Measurements from ENCODE around the gene PKDREJ.

The PKDREJ gene

DNA sequence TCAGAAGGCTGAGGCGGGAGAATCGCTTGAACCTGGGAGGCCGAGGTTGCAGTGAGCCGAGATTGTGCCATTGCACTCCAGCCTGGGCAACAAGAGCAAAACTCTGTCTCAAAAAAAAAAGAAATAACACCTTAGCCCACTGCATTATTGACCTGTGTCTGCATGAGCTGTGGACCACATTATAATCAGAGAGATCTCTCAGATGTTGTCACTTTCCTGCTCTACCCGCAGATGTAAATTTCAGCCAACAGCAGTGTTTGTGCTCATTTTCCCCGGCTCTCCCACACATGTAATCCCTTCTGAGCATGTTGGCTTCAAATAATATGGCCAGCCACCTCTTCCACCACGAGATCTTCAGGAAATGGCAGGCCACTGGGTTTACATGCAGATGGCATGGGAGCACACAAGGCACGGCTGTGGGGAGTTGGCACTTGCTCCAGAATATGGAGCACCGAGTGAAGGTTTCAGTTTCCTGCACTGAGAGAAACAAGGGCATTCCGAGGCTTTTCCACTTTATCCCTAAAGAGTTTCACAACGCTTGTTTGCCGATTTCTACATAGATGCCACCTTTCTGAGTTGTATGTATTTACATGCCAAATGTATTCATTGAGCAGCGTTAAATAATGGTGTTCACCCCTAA, 32.8 kb downstream of the PKDREJ start:
- intact Hi-C loops (cut with micrococcal nuclease), result no loop called here
- Mint-ChIP-seq H3K9me3 (no peaks in the 10 kb centered on the region), H3K27me3 (no peaks in the 10 kb centered on the region), H3K4me3 (no peak overlapping the region), H3K27ac (no peak overlapping the region), H3K4me1 (ENCODE audit: low read depth) (peaks cover 6% of the 10 kb centered on the region), H3K36me3 (ENCODE audit: low read depth) (peaks cover 36% of the 10 kb centered on the region)

DNA sequence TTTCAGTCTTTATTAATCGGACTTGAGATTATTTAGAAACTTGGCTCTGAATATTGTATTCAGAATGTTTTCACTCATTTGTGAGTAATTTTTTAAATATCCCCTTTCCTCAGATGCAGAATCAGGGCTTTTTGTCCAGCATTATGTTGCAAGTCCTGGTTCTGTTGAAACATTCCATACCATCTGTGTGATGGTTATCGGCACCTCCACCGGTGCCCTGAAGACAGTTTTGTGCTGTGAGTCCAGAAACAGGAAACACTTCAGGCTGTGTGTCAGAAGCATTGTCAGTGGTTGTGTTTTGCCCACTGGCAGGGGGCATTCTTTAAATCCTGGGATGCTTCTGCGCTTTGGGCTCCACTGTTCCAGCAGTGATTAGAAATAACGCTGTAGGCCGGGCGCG, 33.4 kb downstream of the PKDREJ start:
- intact Hi-C loops (cut with micrococcal nuclease), result no loop called here
- peaks cover 6% of the 10 kb centered on the region for H3K4me1 Mint-ChIP-seq (ENCODE audit: low read depth)
- no peak overlapping the region for H3K27ac Mint-ChIP-seq
- H3K27me3 Mint-ChIP-seq, result no peaks in the 10 kb centered on the region
- no peaks in the 10 kb centered on the region for H3K9me3 Mint-ChIP-seq
- H3K36me3 Mint-ChIP-seq (ENCODE audit: low read depth), result peaks cover 36% of the 10 kb centered on the region
- H3K4me3 Mint-ChIP-seq, result no peak overlapping the region

DNA sequence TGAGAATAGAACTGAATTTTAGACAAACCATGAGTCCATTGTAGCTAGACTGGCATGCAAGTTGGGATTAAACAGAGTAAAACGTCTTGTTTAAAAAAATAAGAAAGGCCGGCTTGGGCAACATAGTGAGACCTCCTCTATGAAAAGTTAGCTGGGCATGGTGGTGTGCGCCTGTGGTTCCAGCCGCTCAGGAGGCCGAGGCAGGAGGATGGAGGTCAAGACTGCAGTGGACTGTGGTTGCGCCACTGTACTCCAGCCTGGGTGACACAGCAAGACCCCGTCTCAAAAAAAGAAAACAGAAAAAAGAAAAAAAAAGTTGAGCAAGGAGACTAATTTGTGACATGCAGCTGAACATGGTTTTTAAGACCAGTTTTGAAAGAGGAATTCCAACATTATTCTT, 36.6 kb downstream of the PKDREJ start:
- peaks cover 53% of the 10 kb centered on the region for H3K36me3 Mint-ChIP-seq (ENCODE audit: low read depth)
- no peaks in the 10 kb centered on the region for H3K4me1 Mint-ChIP-seq (ENCODE audit: low read depth)
- H3K9me3 Mint-ChIP-seq, result no peaks in the 10 kb centered on the region
- H3K27me3 Mint-ChIP-seq, result no peaks in the 10 kb centered on the region
- no peak overlapping the region for H3K4me3 Mint-ChIP-seq
- H3K27ac Mint-ChIP-seq, result no peak overlapping the region
- intact Hi-C loops (cut with micrococcal nuclease), result no loop called here

DNA sequence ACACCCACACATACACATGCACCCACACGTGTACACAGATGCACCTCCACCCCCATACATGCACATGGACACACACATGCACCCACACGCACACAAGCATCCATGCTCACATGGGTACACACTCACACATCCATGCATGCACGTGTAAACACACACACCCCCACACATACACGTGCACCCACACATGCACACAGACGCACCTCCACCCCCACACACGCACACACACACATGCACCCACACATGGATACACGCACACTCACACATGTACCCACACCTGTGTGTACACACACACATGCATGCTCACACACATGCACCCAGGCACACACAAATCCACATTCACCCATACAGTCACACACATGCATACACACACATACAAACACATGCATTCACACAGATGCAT, 37.5 kb downstream of the PKDREJ start:
- no peak overlapping the region for H3K27ac Mint-ChIP-seq
- no peaks in the 10 kb centered on the region for H3K27me3 Mint-ChIP-seq
- peaks cover 59% of the 10 kb centered on the region for H3K36me3 Mint-ChIP-seq (ENCODE audit: low read depth)
- H3K4me1 Mint-ChIP-seq (ENCODE audit: low read depth), result no peaks in the 10 kb centered on the region
- H3K9me3 Mint-ChIP-seq, result no peaks in the 10 kb centered on the region
- no peak overlapping the region for H3K4me3 Mint-ChIP-seq
- intact Hi-C loops (cut with micrococcal nuclease), result no loop called here

DNA sequence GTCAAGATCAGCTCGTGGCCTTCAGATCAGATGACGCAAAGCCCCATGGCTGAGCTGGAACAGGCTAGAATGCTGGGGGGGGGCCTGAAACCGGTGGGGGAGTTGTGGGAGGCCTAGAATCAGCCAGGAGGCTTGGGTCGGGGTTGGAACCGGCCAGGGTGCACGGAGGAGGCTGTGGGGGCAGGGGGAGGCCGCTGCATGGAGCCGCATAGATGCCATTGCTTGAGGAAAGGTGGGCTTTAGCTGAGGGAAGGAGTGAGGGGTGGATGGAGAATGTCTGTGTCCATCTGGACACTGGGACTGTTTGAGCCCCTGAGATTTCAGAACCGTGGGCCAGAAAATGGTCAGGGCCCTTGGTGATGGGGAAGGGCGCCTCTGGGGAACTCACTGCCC, 38.2 kb downstream of the PKDREJ start:
- H3K36me3 Mint-ChIP-seq (ENCODE audit: low read depth), result peaks cover 66% of the 10 kb centered on the region
- H3K27ac Mint-ChIP-seq, result no peak overlapping the region
- no peaks in the 10 kb centered on the region for H3K27me3 Mint-ChIP-seq
- H3K4me1 Mint-ChIP-seq (ENCODE audit: low read depth), result no peaks in the 10 kb centered on the region
- intact Hi-C loops (cut with micrococcal nuclease), result no loop called here
- H3K9me3 Mint-ChIP-seq, result no peaks in the 10 kb centered on the region
- no peak overlapping the region for H3K4me3 Mint-ChIP-seq

DNA sequence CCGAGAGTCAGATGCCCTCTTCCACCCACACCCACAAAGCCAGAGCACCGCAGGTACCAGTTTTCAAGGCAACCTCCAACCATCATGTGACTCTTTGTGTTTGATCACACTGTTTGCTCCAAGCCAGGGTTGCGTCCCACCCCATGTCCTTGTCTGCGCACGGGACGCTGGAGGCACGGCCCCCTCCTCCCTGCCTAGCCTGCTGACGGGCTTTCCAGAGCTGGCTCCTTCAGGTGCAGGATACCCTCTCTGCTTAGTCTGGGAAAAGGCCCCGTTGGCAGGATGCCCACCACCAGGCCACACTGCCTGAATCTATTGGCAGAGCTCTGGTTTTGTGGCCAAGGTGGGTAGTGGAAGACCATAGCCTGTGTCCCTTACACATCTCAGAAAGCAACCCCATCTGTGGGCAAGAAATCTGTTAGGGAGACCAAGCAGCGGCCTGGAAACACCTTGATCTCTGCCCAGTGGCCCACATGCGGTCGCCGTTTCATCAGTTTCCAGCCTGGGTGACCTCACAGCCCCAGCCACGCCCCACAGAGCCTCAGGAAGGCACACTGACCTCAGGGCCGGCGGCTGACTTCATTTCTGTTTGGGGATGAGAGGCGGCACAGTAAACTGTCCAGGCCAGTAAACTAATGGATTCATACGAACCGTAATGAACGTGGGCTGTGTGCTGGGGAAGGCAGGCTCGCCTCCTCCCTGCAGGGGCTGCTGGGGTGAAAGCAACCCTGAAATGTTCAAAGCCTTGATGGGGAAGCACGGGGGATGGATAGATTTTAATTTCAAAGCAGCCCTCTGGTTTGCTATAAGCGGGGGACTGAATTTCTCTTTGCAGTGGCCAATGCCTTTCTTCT, 38.9 kb downstream of the PKDREJ start:
- Mint-ChIP-seq H3K36me3 (ENCODE audit: low read depth) (peaks cover 72% of the 10 kb centered on the region), H3K4me1 (ENCODE audit: low read depth) (no peaks in the 10 kb centered on the region), H3K9me3 (no peaks in the 10 kb centered on the region), H3K4me3 (no peak overlapping the region), H3K27me3 (no peaks in the 10 kb centered on the region), H3K27ac (no peak overlapping the region)
- intact Hi-C loops (cut with micrococcal nuclease), result no loop called here

DNA sequence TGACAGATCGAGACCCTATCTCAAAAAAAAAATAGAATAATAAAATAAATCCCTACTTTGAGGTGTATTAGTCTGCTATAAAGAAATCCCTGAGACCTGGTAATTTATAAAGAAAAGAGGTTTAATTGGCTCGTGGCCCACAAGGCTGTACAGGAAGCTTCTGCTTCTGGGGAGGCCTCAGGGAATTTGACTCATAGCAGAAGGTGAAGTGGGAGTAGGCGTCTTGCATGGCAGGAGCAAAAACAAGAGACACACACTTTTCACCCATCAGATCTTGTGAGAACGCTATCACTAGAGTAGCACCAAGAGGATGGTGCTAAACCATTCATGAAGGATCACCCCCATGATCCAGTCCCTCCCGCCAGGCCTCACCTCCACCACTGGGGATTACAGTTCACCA, 42.2 kb downstream of the PKDREJ start:
- Mint-ChIP-seq H3K27me3 (no peaks in the 10 kb centered on the region), H3K4me1 (ENCODE audit: low read depth) (no peaks in the 10 kb centered on the region), H3K36me3 (ENCODE audit: low read depth) (peaks cover 93% of the 10 kb centered on the region), H3K27ac (no peak overlapping the region), H3K9me3 (no peaks in the 10 kb centered on the region), H3K4me3 (no peak overlapping the region)
- intact Hi-C loops (cut with micrococcal nuclease), result no loop called here

DNA sequence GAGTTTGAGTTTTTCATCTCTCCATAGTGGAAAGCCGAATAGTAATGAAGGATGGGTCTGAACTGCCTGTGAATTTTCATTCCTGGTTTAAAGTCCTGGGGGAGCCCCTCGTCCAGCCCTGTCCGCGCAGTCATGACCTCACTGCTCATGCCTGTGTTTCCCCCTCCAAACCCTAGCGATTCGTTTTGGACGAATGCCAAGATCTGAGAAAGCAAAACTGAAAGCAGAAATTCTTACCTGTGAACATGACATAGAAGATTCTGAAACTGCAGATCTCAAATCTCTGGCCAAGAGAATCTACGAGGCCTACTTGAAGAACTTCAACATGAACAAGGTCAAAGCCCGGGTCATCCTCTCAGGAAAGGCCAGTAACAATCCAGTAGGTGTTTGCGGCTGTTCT, 43.5 kb downstream of the PKDREJ start:
- no peak overlapping the region for H3K27ac Mint-ChIP-seq
- H3K27me3 Mint-ChIP-seq, result no peaks in the 10 kb centered on the region
- H3K4me1 Mint-ChIP-seq (ENCODE audit: low read depth), result no peaks in the 10 kb centered on the region
- no peaks in the 10 kb centered on the region for H3K9me3 Mint-ChIP-seq
- intact Hi-C loops (cut with micrococcal nuclease), result no loop called here
- peaks cover 93% of the 10 kb centered on the region for H3K36me3 Mint-ChIP-seq (ENCODE audit: low read depth)
- no peak overlapping the region for H3K4me3 Mint-ChIP-seq

DNA sequence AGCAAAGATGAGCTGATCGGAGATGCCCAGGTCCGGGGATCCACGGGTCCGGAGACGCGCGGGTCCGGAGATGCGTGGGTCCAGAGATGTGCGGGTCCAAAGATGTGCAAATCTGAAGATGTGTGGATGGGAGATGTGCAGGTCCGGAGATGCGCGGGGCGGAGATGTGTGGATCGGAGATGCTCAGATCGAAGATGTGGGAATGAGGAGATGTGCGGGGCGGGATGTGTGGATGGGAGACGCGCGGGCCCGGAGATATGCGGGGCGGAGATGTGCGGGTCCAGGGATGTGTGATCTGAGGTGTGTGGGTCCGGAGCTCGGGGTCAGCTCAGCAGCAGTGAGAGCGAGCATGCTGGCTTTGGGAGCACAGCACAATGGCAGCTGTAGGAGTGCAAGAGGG, 48.5 kb downstream of the PKDREJ start:
- no peak overlapping the region for H3K27ac Mint-ChIP-seq
- H3K4me3 Mint-ChIP-seq, result no peak overlapping the region
- peaks cover 2% of the 10 kb centered on the region for H3K9me3 Mint-ChIP-seq
- no peaks in the 10 kb centered on the region for H3K27me3 Mint-ChIP-seq
- no peaks in the 10 kb centered on the region for H3K4me1 Mint-ChIP-seq (ENCODE audit: low read depth)
- intact Hi-C loops (cut with micrococcal nuclease), result no loop called here
- peaks cover 94% of the 10 kb centered on the region for H3K36me3 Mint-ChIP-seq (ENCODE audit: low read depth)

DNA sequence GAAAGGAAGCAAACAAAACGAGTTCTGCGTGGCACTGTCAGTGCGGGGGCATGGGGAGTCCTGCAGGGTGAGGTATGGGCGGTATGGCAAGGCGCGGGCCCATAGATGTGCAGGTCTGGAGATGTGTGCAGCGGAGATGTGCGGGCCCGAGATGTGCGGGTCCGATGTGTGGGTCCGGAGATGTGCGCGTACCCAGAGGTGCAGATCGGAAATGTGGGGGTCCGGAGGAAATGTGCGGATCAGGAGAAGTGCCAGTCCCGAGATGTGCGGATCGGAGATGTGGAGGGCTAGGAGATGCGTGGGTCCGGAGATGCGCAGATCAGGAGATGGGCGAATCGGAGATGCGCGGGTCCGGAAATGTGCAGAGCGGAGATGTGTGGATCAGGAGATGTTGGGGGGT, 49.0 kb downstream of the PKDREJ start:
- Mint-ChIP-seq H3K4me3 (no peak overlapping the region), H3K36me3 (ENCODE audit: low read depth) (peaks cover 94% of the 10 kb centered on the region), H3K9me3 (peaks cover 7% of the 10 kb centered on the region), H3K27me3 (no peaks in the 10 kb centered on the region), H3K4me1 (ENCODE audit: low read depth) (no peaks in the 10 kb centered on the region), H3K27ac (no peak overlapping the region)
- intact Hi-C loops (cut with micrococcal nuclease), result no loop called here

DNA sequence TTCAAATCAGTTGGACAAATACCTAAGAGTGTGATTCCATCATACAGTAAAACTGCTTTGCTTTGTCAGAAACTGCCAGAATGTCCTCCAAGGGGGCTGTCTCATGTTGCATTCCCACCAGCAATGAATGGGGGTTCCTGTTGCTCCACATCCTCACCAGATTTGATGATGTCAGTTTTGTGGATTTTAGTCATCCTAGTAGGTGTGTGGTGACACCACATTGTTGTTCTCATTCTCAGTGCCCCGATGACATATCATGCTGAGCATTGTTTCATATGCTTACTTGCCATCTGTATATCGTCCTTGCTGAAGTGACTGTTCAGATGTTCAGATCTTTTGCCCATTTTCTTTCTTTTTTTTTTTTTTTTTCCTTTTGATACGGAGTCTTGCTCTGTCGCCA, 50.1 kb downstream of the PKDREJ start:
- Mint-ChIP-seq H3K4me3 (no peak overlapping the region), H3K9me3 (peaks cover 17% of the 10 kb centered on the region), H3K27ac (no peak overlapping the region), H3K36me3 (ENCODE audit: low read depth) (peaks cover 94% of the 10 kb centered on the region), H3K4me1 (ENCODE audit: low read depth) (no peaks in the 10 kb centered on the region), H3K27me3 (no peaks in the 10 kb centered on the region)
- intact Hi-C loops (cut with micrococcal nuclease), result no loop called here

DNA sequence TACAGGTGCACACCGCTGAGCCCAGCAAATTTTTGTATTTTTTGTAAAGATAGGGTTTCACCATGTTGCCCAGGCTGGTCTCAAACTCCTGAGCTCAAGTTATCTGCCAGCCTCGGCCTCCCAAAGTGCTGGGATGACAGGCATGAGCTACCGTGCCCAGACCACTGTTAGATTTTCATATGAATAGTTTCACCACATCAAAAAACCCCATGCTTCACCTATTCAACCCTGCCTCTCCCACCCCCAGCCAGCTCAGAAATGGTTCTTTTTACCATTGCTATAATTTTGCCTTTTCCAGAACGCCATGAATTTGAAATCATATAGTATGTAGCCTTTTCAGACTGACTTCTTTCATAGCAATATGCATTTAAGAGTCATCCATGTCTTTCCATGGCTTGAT, 50.9 kb downstream of the PKDREJ start:
- no peaks in the 10 kb centered on the region for H3K27me3 Mint-ChIP-seq
- intact Hi-C loops (cut with micrococcal nuclease), result no loop called here

DNA sequence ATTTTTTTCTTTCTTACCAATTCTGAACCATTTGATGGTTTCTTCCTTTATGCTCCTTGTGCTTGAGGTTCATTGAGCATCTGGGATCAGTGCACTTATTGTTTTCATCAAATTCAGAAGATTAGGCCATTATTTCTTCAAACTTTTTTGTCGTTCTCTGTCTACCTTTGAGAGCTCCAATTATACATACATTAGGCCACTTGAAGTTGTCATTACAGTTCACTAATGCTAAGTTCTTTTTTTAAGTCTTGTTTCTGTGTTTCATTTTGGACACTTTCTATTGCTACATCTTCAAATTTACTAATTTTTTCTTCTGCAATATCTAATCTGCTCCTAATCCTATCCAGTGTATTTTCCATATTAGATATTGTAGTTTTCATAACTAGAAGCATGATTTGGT, 53.9 kb downstream of the PKDREJ start:
- peaks cover 81% of the 10 kb centered on the region for H3K36me3 Mint-ChIP-seq (ENCODE audit: low read depth)
- intact Hi-C loops (cut with micrococcal nuclease), result no loop called here
- H3K4me1 Mint-ChIP-seq (ENCODE audit: low read depth), result no peaks in the 10 kb centered on the region
- no peak overlapping the region for H3K4me3 Mint-ChIP-seq
- H3K9me3 Mint-ChIP-seq, result peaks cover 17% of the 10 kb centered on the region
- H3K27me3 Mint-ChIP-seq, result no peaks in the 10 kb centered on the region
- no peak overlapping the region for H3K27ac Mint-ChIP-seq

More for the DNA sequence above, 50.9 kb downstream of the PKDREJ start:
- H3K4me3 Mint-ChIP-seq, result no peak overlapping the region
- peaks cover 17% of the 10 kb centered on the region for H3K9me3 Mint-ChIP-seq
- H3K36me3 Mint-ChIP-seq (ENCODE audit: low read depth), result peaks cover 92% of the 10 kb centered on the region
- H3K4me1 Mint-ChIP-seq (ENCODE audit: low read depth), result no peaks in the 10 kb centered on the region
- no peak overlapping the region for H3K27ac Mint-ChIP-seq

Measured in dendritic cell treated with granulocyte-macrophage colony-stimulating factor and Interleukin-4, amounts not matched to agents 40 ng/mL and 50 ng/mL, for 4 days (primary cell).